Trophoblast cell (in vitro differentiated cells and primary cell): ENCODE data around the gene POU3F1.

ENCODE experiments used
- DNase-seq, 2 donors: peaks; one replicate each; pipeline ENCODE4 v3.0.0-alpha.2; 2016
- H2AFZ ChIP-seq: 2 replicates; pipeline ENCODE4 v1.6.1; 2013; ENCODE audit warnings: low read length, moderate library complexity, mild to moderate bottlenecking; ENCODE audit not compliant: insufficient read depth, poor library complexity
- H2AK5ac ChIP-seq: 2 replicates; pipeline ENCODE4 v1.6.1; 2013; ENCODE audit warnings: mild to moderate bottlenecking, low read length
- H2BK120ac ChIP-seq: 2 replicates; pipeline ENCODE4 v1.6.1; 2013; ENCODE audit warnings: low read length, mild to moderate bottlenecking, moderate library complexity; ENCODE audit not compliant: insufficient read depth, poor library complexity
- H2BK12ac ChIP-seq: 2 replicates; pipeline ENCODE4 v1.6.1; 2013; ENCODE audit warnings: mild to moderate bottlenecking, low read length, moderate library complexity
- H2BK5ac ChIP-seq: 2 replicates; pipeline ENCODE4 v1.6.1; 2013; ENCODE audit warnings: low read length, low read depth, moderate library complexity, mild to moderate bottlenecking; ENCODE audit not compliant: poor library complexity
- H3K14ac ChIP-seq: 2 replicates; pipeline ENCODE4 v1.6.1; 2013; ENCODE audit warnings: mild to moderate bottlenecking, low read length
- H3K18ac ChIP-seq: 2 replicates; pipeline ENCODE4 v1.6.1; 2013; ENCODE audit warnings: mild to moderate bottlenecking, low read length
- H3K23ac ChIP-seq: 2 replicates; pipeline ENCODE4 v1.6.1; 2013; ENCODE audit warnings: low read length
- H3K27ac ChIP-seq: 2 replicates; pipeline ENCODE4 v1.5.1; 2013; ENCODE audit warnings: low read depth, mild to moderate bottlenecking, inconsistent platforms, low read length, moderate library complexity
- H3K27me3 ChIP-seq: 2 replicates; pipeline ENCODE4 v1.6.1; 2013; ENCODE audit warnings: inconsistent platforms, mild to moderate bottlenecking, low read length, moderate library complexity; ENCODE audit not compliant: insufficient read depth
- H3K36me3 ChIP-seq, 2 experiments: 1 replicate in 1 of 2; 2 replicates in 1 of 2; pipeline ENCODE4 v1.6.1; 2013; ENCODE audit warnings: low read length in 2 of 2, mild to moderate bottlenecking in 2 of 2, moderate library complexity in 1 of 2; ENCODE audit not compliant: insufficient read depth in 2 of 2, control insufficient read depth in 1 of 2
- H3K4ac ChIP-seq: 2 replicates; pipeline ENCODE4 v1.6.1; 2013; ENCODE audit warnings: low read depth, mild to moderate bottlenecking, low read length, moderate library complexity
- H3K4me1 ChIP-seq, 2 experiments: 1 replicate in 1 of 2; 2 replicates in 1 of 2; pipeline ENCODE4 v1.6.1; 2013; ENCODE audit warnings: low read length in 2 of 2, mild to moderate bottlenecking in 2 of 2, moderate library complexity in 1 of 2; ENCODE audit not compliant: insufficient read depth in 2 of 2, control insufficient read depth in 1 of 2
- H3K4me2 ChIP-seq: 2 replicates; pipeline ENCODE4 v1.6.1; 2013; ENCODE audit warnings: inconsistent platforms, mild to moderate bottlenecking, low read length, moderate library complexity
- H3K4me3 ChIP-seq: 2 replicates; pipeline ENCODE4 v1.5.1; 2013; ENCODE audit warnings: mild to moderate bottlenecking, low read depth, low read length, inconsistent platforms
- H3K79me1 ChIP-seq: one replicate; pipeline ENCODE4 v1.6.1; 2013; ENCODE audit warnings: low read length
- H3K79me2 ChIP-seq: 2 replicates; pipeline ENCODE4 v1.6.1; 2013; ENCODE audit warnings: low read length, mild to moderate bottlenecking; ENCODE audit not compliant: control insufficient read depth, insufficient read depth, poor library complexity
- H3K9ac ChIP-seq: 2 replicates; pipeline ENCODE4 v1.6.1; 2013; ENCODE audit warnings: mild to moderate bottlenecking, low read length
- H3K9me3 ChIP-seq: 2 replicates; pipeline ENCODE4 v1.6.1; 2013; ENCODE audit warnings: low read depth, mild to moderate bottlenecking, control low read depth, inconsistent platforms, low read length; ENCODE audit not compliant: insufficient read depth
- H4K12ac ChIP-seq: 2 replicates; pipeline ENCODE4 v1.6.1; 2013; ENCODE audit warnings: low read depth, mild to moderate bottlenecking, low read length, moderate library complexity
- H4K8ac ChIP-seq: 2 replicates; pipeline ENCODE4 v1.6.1; 2013; ENCODE audit warnings: low read depth, mild to moderate bottlenecking, low read length, moderate library complexity
- H4K91ac ChIP-seq: one replicate; pipeline ENCODE4 v1.6.1; 2013; ENCODE audit warnings: low read depth, mild to moderate bottlenecking, low read length, moderate library complexity
- WGBS: extraction: QIAGEN DNeasy Blood & Tissue Kit; methylation state at CpG from one replicate; pipeline ENCODE4 v1.1.7; 2013; ENCODE audit warnings: missing lambda C conversion rate; ENCODE audit not compliant: insufficient read length, insufficient coverage; ENCODE audit errors: extremely low coverage; 5-methylcytosine and 5-hydroxymethylcytosine counted together

Gene POU3F1

GRCh38 chr1:38052750-38053415, 6.3 kb upstream of the POU3F1 start:
- no peak overlapping the region for H3K27ac ChIP-seq
- H3K23ac ChIP-seq: no peak overlapping the region
- peaks cover 8% of the 10 kb centered on the region for H3K27me3 ChIP-seq
- H2AFZ ChIP-seq: no peak overlapping the region
- H3K4me1 ChIP-seq: peaks cover 0 to 4% of the 10 kb centered on the region in 2 experiments
- no peaks in the 10 kb centered on the region for H3K79me1 ChIP-seq
- H3K79me2 ChIP-seq: no peaks in the 10 kb centered on the region
- H3K18ac ChIP-seq: no peak overlapping the region
- H2BK12ac ChIP-seq: no peak overlapping the region
- no peak overlapping the region for H3K4ac ChIP-seq
- H3K4me2 ChIP-seq: no peak overlapping the region
- H2BK120ac ChIP-seq: no peak overlapping the region
- no peak overlapping the region for H3K14ac ChIP-seq
- H2AK5ac ChIP-seq: no peak overlapping the region
- H4K91ac ChIP-seq: no peak overlapping the region
- no peak overlapping the region for H3K4me3 ChIP-seq
- no peak overlapping the region for H2BK5ac ChIP-seq
- H4K8ac ChIP-seq: no peak overlapping the region
- no peaks in the 10 kb centered on the region for H3K36me3 ChIP-seq
- no CpG with 5 or more reads among the region's 3 CpGs for WGBS
- DNase-seq: no peak
- H3K9ac ChIP-seq: no peak overlapping the region
- no peaks in the 10 kb centered on the region for H3K9me3 ChIP-seq
- no peak overlapping the region for H4K12ac ChIP-seq

GRCh38 chr1:38051079-38051543, 4.5 kb upstream of the POU3F1 start:
- Histone ChIP-seq H2AK5ac (no peak overlapping the region), H3K79me2 (no peaks in the 10 kb centered on the region), H3K9ac (no peak overlapping the region), H3K14ac (no peak overlapping the region), H3K4me1 (peaks cover 7 to 16% of the 10 kb centered on the region in 2 experiments), H2AFZ (no peak overlapping the region), H3K36me3 (no peaks in the 10 kb centered on the region), H4K8ac (no peak overlapping the region), H3K18ac (no peak overlapping the region), H3K9me3 (no peaks in the 10 kb centered on the region), H2BK5ac (no peak overlapping the region), H3K23ac (no peak overlapping the region), H3K27me3 (peaks cover 24% of the 10 kb centered on the region), H2BK120ac (no peak overlapping the region), H3K27ac (no peak overlapping the region), H4K91ac (no peak overlapping the region), H3K4me2 (no peak overlapping the region), H3K4ac (no peak overlapping the region), H2BK12ac (no peak overlapping the region), H3K4me3 (peak overlapping the region; percentile 20), H3K79me1 (no peaks in the 10 kb centered on the region), H4K12ac (no peak overlapping the region)
- WGBS: no CpG with 5 or more reads among the region's 9 CpGs
- DNase-seq: no peak

GRCh38 chr1:38050397-38051078, 3.9 kb upstream of the POU3F1 start:
- H3K4me1 ChIP-seq: peaks cover 11 to 21% of the 10 kb centered on the region in 2 experiments
- H3K79me2 ChIP-seq: no peaks in the 10 kb centered on the region
- no peak overlapping the region for H4K91ac ChIP-seq
- no peak overlapping the region for H3K14ac ChIP-seq
- H2AK5ac ChIP-seq: no peak overlapping the region
- H2BK5ac ChIP-seq: no peak overlapping the region
- H2BK120ac ChIP-seq: no peak overlapping the region
- no peaks in the 10 kb centered on the region for H3K36me3 ChIP-seq
- no peak overlapping the region for H2BK12ac ChIP-seq
- H3K9me3 ChIP-seq: peaks cover 5% of the 10 kb centered on the region
- no CpG with 5 or more reads among the region's 13 CpGs for WGBS
- no peaks in the 10 kb centered on the region for H3K79me1 ChIP-seq
- no peak overlapping the region for H3K23ac ChIP-seq
- no peak overlapping the region for H3K4me3 ChIP-seq
- no peak overlapping the region for H3K4me2 ChIP-seq
- no peak overlapping the region for H3K9ac ChIP-seq
- no peak overlapping the region for H3K18ac ChIP-seq
- H3K27ac ChIP-seq: no peak overlapping the region
- no peak overlapping the region for H4K8ac ChIP-seq
- no peak overlapping the region for H4K12ac ChIP-seq
- no peak overlapping the region for H3K4ac ChIP-seq
- H2AFZ ChIP-seq: no peak overlapping the region
- no peak for DNase-seq
- peaks cover 29% of the 10 kb centered on the region for H3K27me3 ChIP-seq

- peaks cover 0 to 2% of the 10 kb centered on the region in 2 experiments for H3K36me3 ChIP-seq
- H3K79me1 ChIP-seq: no peaks in the 10 kb centered on the region
- no peak overlapping the region for H4K12ac ChIP-seq
- peaks cover 54% of the 10 kb centered on the region for H3K27me3 ChIP-seq
- H3K9ac ChIP-seq: no peak overlapping the region
- WGBS: no CpG with 5 or more reads among the region's 34 CpGs
- H2BK5ac ChIP-seq: no peak overlapping the region
- H4K91ac ChIP-seq: no peak overlapping the region
- H3K9me3 ChIP-seq: peaks cover 6% of the 10 kb centered on the region
- no peak overlapping the region for H2AK5ac ChIP-seq
- no peak overlapping the region for H3K27ac ChIP-seq
- H3K4me1 ChIP-seq: peaks cover 12 to 22% of the 10 kb centered on the region in 2 experiments
- H3K14ac ChIP-seq: no peak overlapping the region
- H2BK12ac ChIP-seq: no peak overlapping the region
- no peak overlapping the region for H3K23ac ChIP-seq
- no peak for DNase-seq
- peak overlapping the region; percentile 67 for H3K4me3 ChIP-seq
- no peak overlapping the region for H4K8ac ChIP-seq
- no peak overlapping the region for H3K4ac ChIP-seq
- no peak overlapping the region for H3K18ac ChIP-seq
- peak overlapping the region; percentile 47 for H2AFZ ChIP-seq
- no peak overlapping the region for H2BK120ac ChIP-seq
- peak overlapping the region; percentile 78 for H3K4me2 ChIP-seq
- H3K79me2 ChIP-seq: no peaks in the 10 kb centered on the region
Observed at GRCh38 chr1:38047603-38048141, 1.1 kb upstream of the POU3F1 start.
